Measurements from ENCODE around the gene RSPO1.
A peak's percentile ranks its signal among the peaks of the same experiment; 100 is the strongest.

DNA sequence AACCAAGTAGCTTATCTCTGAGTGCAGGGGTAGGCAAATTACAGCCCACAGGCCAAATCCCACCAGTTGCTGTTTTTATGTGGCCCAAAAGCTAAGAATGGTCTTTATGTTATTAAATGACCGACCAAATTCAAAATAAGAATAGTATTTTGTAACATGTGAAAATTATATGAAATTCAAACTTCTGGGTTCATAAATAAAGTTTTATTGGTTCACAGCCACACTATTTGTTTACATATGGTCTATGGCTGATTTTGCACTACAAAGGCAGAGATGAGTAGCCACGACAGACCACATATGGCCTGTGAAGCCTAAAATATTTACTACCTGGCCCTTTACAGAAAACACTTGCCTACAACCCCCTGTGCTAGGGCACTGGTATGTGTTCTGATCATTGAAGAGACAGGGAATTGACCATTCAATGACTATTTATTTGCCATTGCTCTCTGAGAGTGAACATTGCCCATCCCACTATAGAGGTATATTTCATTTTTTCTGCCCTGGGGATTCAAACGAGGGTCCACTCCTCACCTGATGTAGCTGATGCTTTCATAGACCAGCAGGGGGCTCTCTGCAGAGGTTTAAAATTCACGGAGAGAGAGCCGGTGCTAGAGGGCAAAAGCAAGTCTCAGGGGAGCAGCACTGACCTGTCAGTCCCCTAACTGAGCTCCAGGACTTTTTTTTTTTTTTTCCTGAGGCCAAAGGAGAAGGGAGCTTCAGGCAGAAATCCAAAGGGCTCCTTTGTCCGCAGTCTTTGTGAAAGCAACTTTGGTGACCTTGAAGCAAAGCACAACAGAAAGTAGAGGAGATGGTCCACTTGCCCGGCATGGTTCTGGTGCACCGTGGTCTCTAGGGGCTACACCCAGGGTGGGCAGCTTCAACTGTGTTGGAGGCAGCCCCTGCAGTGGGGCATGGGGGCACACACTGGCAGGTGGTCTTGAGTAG lies 31.7 kb downstream of the RSPO1 start:
- TF ChIP-seq, protein P1, sequence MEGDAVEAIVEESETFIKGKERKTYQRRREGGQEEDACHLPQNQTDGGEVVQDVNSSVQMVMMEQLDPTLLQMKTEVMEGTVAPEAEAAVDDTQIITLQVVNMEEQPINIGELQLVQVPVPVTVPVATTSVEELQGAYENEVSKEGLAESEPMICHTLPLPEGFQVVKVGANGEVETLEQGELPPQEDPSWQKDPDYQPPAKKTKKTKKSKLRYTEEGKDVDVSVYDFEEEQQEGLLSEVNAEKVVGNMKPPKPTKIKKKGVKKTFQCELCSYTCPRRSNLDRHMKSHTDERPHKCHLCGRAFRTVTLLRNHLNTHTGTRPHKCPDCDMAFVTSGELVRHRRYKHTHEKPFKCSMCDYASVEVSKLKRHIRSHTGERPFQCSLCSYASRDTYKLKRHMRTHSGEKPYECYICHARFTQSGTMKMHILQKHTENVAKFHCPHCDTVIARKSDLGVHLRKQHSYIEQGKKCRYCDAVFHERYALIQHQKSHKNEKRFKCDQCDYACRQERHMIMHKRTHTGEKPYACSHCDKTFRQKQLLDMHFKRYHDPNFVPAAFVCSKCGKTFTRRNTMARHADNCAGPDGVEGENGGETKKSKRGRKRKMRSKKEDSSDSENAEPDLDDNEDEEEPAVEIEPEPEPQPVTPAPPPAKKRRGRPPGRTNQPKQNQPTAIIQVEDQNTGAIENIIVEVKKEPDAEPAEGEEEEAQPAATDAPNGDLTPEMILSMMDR (IDR thresholded peaks at IDR 0.05): peak in 1 of 3 donors; percentile 22
- no peak for TF ChIP-seq EP300 (IDR thresholded peaks at IDR 0.05)
- TF ChIP-seq POLR2A (IDR thresholded peaks at IDR 0.05): no peak

All from ovary (tissue), 3 donors.